Heart left ventricle (tissue), 16 donors: ENCODE measurements around the gene MARCHF3. TPM values are rescaled to one million over a fixed set of nuclear protein-coding genes. Genes with fewer than 3 reads are reported as not detected.
A peak's percentile ranks its signal among the peaks of the same experiment; 100 is the strongest.

Experiments
- ATAC-seq, 4 donors: fragments of 200-7000 bp; cut with Tn5 transposase; one replicate each; pipeline ENCODE4 v1.9.1; 2020 to 2022; ENCODE audit warnings: moderate library complexity in 4 of 4, mild to moderate bottlenecking in 3 of 4, moderate number of reproducible peaks in 1 of 4
- DNase-seq, 5 donors: peaks; one replicate each; pipeline ENCODE4 v3.0.0-alpha.2; 2020
- H3K27ac ChIP-seq, 12 donors: fragments of 200-600 bp; sonication (generic) in 4 of 12; one replicate each; pipeline versions ENCODE4 v1.5.0 to v1.8.0; 2016 to 2022; ENCODE audit warnings: mild to moderate bottlenecking in 2 of 12
- H3K27me3 ChIP-seq, 9 donors: fragments of 200-600 bp; sonication (generic) in 2 of 9; one replicate each; pipeline versions ENCODE4 v1.5.1 to v1.8.0; 2016 to 2022; ENCODE audit warnings: mild to moderate bottlenecking in 3 of 9
- H3K36me3 ChIP-seq, 9 donors: fragments of 200-600 bp; sonication (generic) in 2 of 9; one replicate each; pipeline versions ENCODE4 v1.5.0 to v1.8.0; 2018 to 2022; ENCODE audit warnings: mild to moderate bottlenecking in 2 of 9
- H3K4me1 ChIP-seq, 12 donors: fragments of 200-600 bp; sonication (generic) in 4 of 12; one replicate each; pipeline versions ENCODE4 v1.5.0 to v1.8.0; 2016 to 2022; ENCODE audit warnings: mild to moderate bottlenecking in 3 of 12
- H3K4me3 ChIP-seq, 12 donors: fragments of 200-600 bp; sonication (generic) in 4 of 12; one replicate each; pipeline versions ENCODE4 v1.5.0 to v1.8.0; 2017 to 2022; ENCODE audit warnings: mild to moderate bottlenecking in 9 of 12, moderate library complexity in 4 of 12
- H3K9me3 ChIP-seq, 12 donors: fragments of 200-600 bp; sonication (generic) in 4 of 12; one replicate each; pipeline versions ENCODE4 v1.5.0 to v1.8.0; 2016 to 2022; ENCODE audit warnings: mild to moderate bottlenecking in 1 of 12
- CTCF ChIP-seq, 12 donors: fragments of 200-600 bp; sonication (generic) in 4 of 12; IDR thresholded peaks; one replicate each; pipeline versions ENCODE4 v1.5.0 to v1.8.0; 2018 to 2022; ENCODE audit warnings: antibody characterized with exemption in 12 of 12, mild to moderate bottlenecking in 5 of 12
- POLR2A ChIP-seq, 2 donors: fragments of 450-650 bp; IDR thresholded peaks; one replicate each; pipeline ENCODE4 v1.6.1; 2017; ENCODE audit warnings: antibody characterized with exemption in 2 of 2, mild to moderate bottlenecking in 2 of 2, moderate library complexity in 2 of 2
- WGBS, 4 donors: extraction: QIAGEN DNeasy Blood & Tissue Kit in 2 of 4; methylation state at CpG; one replicate each; pipeline versions ENCODE4 v1.1.5 to v1.1.7; 2013 to 2018; 5-methylcytosine and 5-hydroxymethylcytosine counted together
- intact Hi-C, 10 donors: fragments of 100-400 bp; cut with DNase I; formaldehyde crosslinking; loops; one replicate each; pipeline versions ENCODE4 v1.11.1 to v1.14.2; 2022
- polyA plus RNA-seq, 2 donors: library from polyadenylated mRNA; stranded (reverse); fragments of 200-250 nt; gene quantifications; one replicate each; pipeline ENCODE4 v1.2.3, GENCODE V29; 2013
- total RNA-seq, 9 donors: library from RNA; depleted of rRNA in 2 of 9; stranded (reverse); fragments of >200 nt in 2 of 9; fragmentation: NEBNext Ultra II Directional in 3 of 9; extraction: Animal tissue kit (Norgen Biotek cat#: 25700) in 3 of 9; gene quantifications; one replicate each; pipeline versions ENCODE4 v1.1.0 to v1.2.4, GENCODE V29; 2016 to 2023
- donor health status: ischemic (EF 13 %, LVEDD 7.1; RV severe dilation, severe dysfunction).
- donor health status: healthy with polysubstance abuse.
- donor health status: DM: no; HTN: yes; CAD: no.
- donor health status: DM: no; HTN: no; CAD: no.
- donor health status: ischemic (EF 25% LVEDD 6.9; RV normal size, moderate dysfunction).
- donor health status: ischemic (EF 25% LVEDD 5.7; RV mildly dilated, moderate dysfunction).
- donor health status: healthy.
- donor health status: DM: yes; HTN: yes; CAD: no.
- donor health status: ischemic (EF 35%, LVEDD 5.7; RV mildly dilated, moderate dysfunction).
- donor health status: nonischemic (EF 11% LVEDD 7.7; RV severe dilation, severe dysfunction).
- donor health status: DM: yes; HTN: yes; CAD: no.
- donor health status: PGD.
- donor health status: ischemic (EF 29% LVEDD 5.4; RV normal size, mild dysfunction).
- donor health status: nonischemic (EF 23%, LVEDD 6.1; RV moderate dilation, normal function).

MARCHF3 gene
- total and polyA plus RNA-seq, 11 donors = 9.9 to 113 (median 38.0) TPM

GRCh38 chr5:127029581-127030258 is 638 bp downstream of the MARCHF3 start:
- DNase-seq (peak; percentile 37 to 76 (median 59)), ATAC-seq (peak; percentile 24 to 60 (median 44))
- Histone ChIP-seq H3K4me1 (peaks cover 0 to 44% (median 23%) of the 10 kb centered on the region in 12 donors), H3K36me3 (no peaks in the 10 kb centered on the region), H3K9me3 (no peaks in the 10 kb centered on the region), H3K27me3 (no peaks in the 10 kb centered on the region), H3K27ac (peak overlapping the region; percentile 73 to 96 (median 92)), H3K4me3 (peak overlapping the region; percentile 69 to 97 (median 90))
- 1 to 2% (median 1%) methylated on average over 40 to 51 of the region's 51 CpGs for WGBS, 4 donors
- intact Hi-C loops = loop anchor here in 9 of 10 donors (2.0 to 10.0 kb wide), 12 partner anchors 43 to 182 kb away; partner anchors contain the start of gene C5orf63 (in 3 of the 9)
- TF ChIP-seq POLR2A (IDR thresholded peaks at IDR 0.05) (no peak), CTCF (IDR thresholded peaks at IDR 0.05) (peak in 10 of 12 donors; percentile 20 to 57 (median 33))

GRCh38 chr5:127028822-127029457 is 1.4 kb downstream of the MARCHF3 start:
- Histone ChIP-seq H3K27ac (peak overlapping the region in 7 of 12 donors; percentile 48 to 95 (median 92)), H3K4me1 (peaks cover 0 to 44% (median 26%) of the 10 kb centered on the region in 12 donors), H3K4me3 (peak overlapping the region; percentile 69 to 97 (median 90)), H3K27me3 (no peaks in the 10 kb centered on the region), H3K36me3 (no peaks in the 10 kb centered on the region), H3K9me3 (no peaks in the 10 kb centered on the region)
- WGBS, 4 donors = 42 to 50% (median 48%) methylated on average over 12 of the region's 12 CpGs
- intact Hi-C loops = loop anchor here in 7 of 10 donors (5.0 to 10.0 kb wide), 6 partner anchors 47 to 107 kb away; no protein-coding TSS in a partner anchor
- no peak for TF ChIP-seq POLR2A (IDR thresholded peaks at IDR 0.05)
- no peak for TF ChIP-seq CTCF (IDR thresholded peaks at IDR 0.05)
- peak in 1 of 4 donors; percentile 29 for ATAC-seq
- peak in 2 of 5 donors; percentile 32 to 53 for DNase-seq

- H3K27me3 ChIP-seq = no peaks in the 10 kb centered on the region
- H3K4me1 ChIP-seq = peaks cover 0 to 44% (median 27%) of the 10 kb centered on the region in 12 donors
- no peak for DNase-seq
- TF ChIP-seq CTCF (IDR thresholded peaks at IDR 0.05) = no peak
- TF ChIP-seq POLR2A (IDR thresholded peaks at IDR 0.05) = no peak
- ATAC-seq = no peak
- H3K9me3 ChIP-seq = no peaks in the 10 kb centered on the region
- intact Hi-C loops = loop anchor here in 7 of 10 donors (5.0 to 10.0 kb wide), 6 partner anchors 45 to 105 kb away; no protein-coding TSS in a partner anchor
- no peaks in the 10 kb centered on the region for H3K36me3 ChIP-seq
- no peak overlapping the region for H3K4me3 ChIP-seq
- H3K27ac ChIP-seq = peak overlapping the region in 5 of 12 donors; percentile 9 to 55 (median 39)
- 84 to 93% (median 88%) methylated on average over 1 of the region's 1 CpG for WGBS, 4 donors
Observed at GRCh38 chr5:127027539-127027938, 2.8 kb downstream of the MARCHF3 start.

GRCh38 chr5:127026166-127026565 is 4.2 kb downstream of the MARCHF3 start:
- H3K36me3 ChIP-seq = no peaks in the 10 kb centered on the region
- no peaks in the 10 kb centered on the region for H3K27me3 ChIP-seq
- TF ChIP-seq CTCF (IDR thresholded peaks at IDR 0.05) = no peak
- TF ChIP-seq POLR2A (IDR thresholded peaks at IDR 0.05) = no peak
- no peak overlapping the region for H3K4me3 ChIP-seq
- peak overlapping the region in 9 of 12 donors; percentile 14 to 55 (median 39) for H3K27ac ChIP-seq
- no peaks in the 10 kb centered on the region for H3K9me3 ChIP-seq
- WGBS, 4 donors = 69 to 81% (median 74%) methylated on average over 2 of the region's 2 CpGs
- intact Hi-C loops = loop anchor here in 7 of 10 donors (5.0 to 10.0 kb wide), 6 partner anchors 44 to 104 kb away; no protein-coding TSS in a partner anchor
- DNase-seq = no peak
- peaks cover 0 to 40% (median 23%) of the 10 kb centered on the region in 12 donors for H3K4me1 ChIP-seq
- no peak for ATAC-seq
